Measurements from ENCODE around the gene COL6A5. TPM values are rescaled to one million over a fixed set of nuclear protein-coding genes. Genes with fewer than 3 reads are reported as not detected.

Gene COL6A5
- polyA plus RNA-seq, 2 of the 4 experiments (the other 2 are of a cell fraction) = not detected

- Histone ChIP-seq H3K4me1 (no peaks in the 10 kb centered on the region), H3K27ac (no peak overlapping the region), H3K4me2 (no peak overlapping the region), H3K9me3 (no peaks in the 10 kb centered on the region), H3K4me3 (no peak overlapping the region)
- ATAC-seq = no peak
- WGBS (ENCODE audit: missing lambda C conversion rate) = 10% methylated on average over 2 of the region's 2 CpGs
- CTCF ChIA-PET = interaction anchor here (1.1 kb wide), 1 partner anchor 11 kb away, joined by 3 read pairs; no protein-coding TSS in a partner anchor
- no peak for DNase-seq (ENCODE audit: low read depth in 1 of 2, low spot score in 1 of 2)
- no peak for FAIRE-seq
- POLR2A ChIA-PET = no interaction called here
- TF ChIP-seq ZC3H11A (IDR thresholded peaks at IDR 0.05) = no peak
- no peak for TF ChIP-seq ATOH8 (CRISPR knock-in tag; IDR thresholded peaks at IDR 0.05; ENCODE audit: low read depth)
- no peak for TF ChIP-seq EHMT2 (IDR thresholded peaks at IDR 0.05; ENCODE audit: low read depth)
- TF ChIP-seq BHLHE40 (IDR thresholded peaks at IDR 0.05; ENCODE audit: low read depth, low read length) = no peak
- no peak for TF ChIP-seq BCL3 (IDR thresholded peaks at IDR 0.05)
These were observed 159.2 kb downstream of the COL6A5 start for GRCh38 chr3:130504701-130505100.

GRCh38 chr3:130506031-130506430 is 160.6 kb downstream of the COL6A5 start:
- no peak for FAIRE-seq
- WGBS (ENCODE audit: missing lambda C conversion rate) = 8% methylated on average over 3 of the region's 3 CpGs

GRCh38 chr3:130507746-130508145 is 162.3 kb downstream of the COL6A5 start:
- 0% methylated on average over 2 of the region's 2 CpGs for WGBS (ENCODE audit: missing lambda C conversion rate)
- no peaks in the 10 kb centered on the region for H3K9me3 ChIP-seq
- ChIA-PET POLR2A (no interaction called here), CTCF (no interaction called here)
- H3K27ac ChIP-seq = no peak overlapping the region
- FAIRE-seq = no peak
- no peak overlapping the region for H3K4me2 ChIP-seq
- no peak for DNase-seq (ENCODE audit: low read depth in 1 of 2, low spot score in 1 of 2)
- TF ChIP-seq CHD2 (IDR thresholded peaks at IDR 0.05; ENCODE audit: low read length, partially characterized antibody) = no peak
- no peak for TF ChIP-seq MYC (IDR thresholded peaks at IDR 0.05; ENCODE audit: borderline replicate concordance, low read length)
- TF ChIP-seq ELK1 (IDR thresholded peaks at IDR 0.05; ENCODE audit: low read depth, low read length) = no peak
- TF ChIP-seq MAX (IDR thresholded peaks at IDR 0.05) = no peak
- no peak for TF ChIP-seq CTCF (IDR thresholded peaks at IDR 0.05)
- TF ChIP-seq USF2 (IDR thresholded peaks at IDR 0.05) = no peak
- TF ChIP-seq CBX8 (IDR thresholded peaks at IDR 0.05) = no peak
- TF ChIP-seq HEYL (CRISPR knock-in tag; IDR thresholded peaks at IDR 0.05) = no peak
- no peak for TF ChIP-seq ATOH8 (CRISPR knock-in tag; IDR thresholded peaks at IDR 0.05; ENCODE audit: low read depth)
- no peak for TF ChIP-seq HES2 (IDR thresholded peaks at IDR 0.05)
- no peak for TF ChIP-seq SMC3 (IDR thresholded peaks at IDR 0.05)
- no peaks in the 10 kb centered on the region for H3K4me1 ChIP-seq
- no peak for ATAC-seq
- no peak overlapping the region for H3K4me3 ChIP-seq

More at GRCh38 chr3:130506031-130506430, 160.6 kb downstream of the COL6A5 start:
- DNase-seq (ENCODE audit: low read depth in 1 of 2, low spot score in 1 of 2) (no peak), ATAC-seq (no peak)
- Histone ChIP-seq H3K27ac (no peak overlapping the region), H3K4me2 (no peak overlapping the region), H3K9me3 (no peaks in the 10 kb centered on the region), H3K4me3 (no peak overlapping the region), H3K4me1 (no peaks in the 10 kb centered on the region)
- no peak for TF ChIP-seq CHD4 (IDR thresholded peaks at IDR 0.05; ENCODE audit: borderline replicate concordance)
- no peak for TF ChIP-seq HEYL (CRISPR knock-in tag; IDR thresholded peaks at IDR 0.05)
- no peak for TF ChIP-seq HES2 (IDR thresholded peaks at IDR 0.05)
- no peak for TF ChIP-seq MAX (IDR thresholded peaks at IDR 0.05)
- no peak for TF ChIP-seq CHD2 (IDR thresholded peaks at IDR 0.05; ENCODE audit: low read length, partially characterized antibody)
- POLR2A ChIA-PET = no interaction called here
- CTCF ChIA-PET = no interaction called here

All from A549 (cell line).